GM12878 (cell line): ENCODE data around the gene POTEG.
"Not testable (repeated sequence)": the region's sequence is repeated elsewhere in the genome, so short reads cannot be mapped to it uniquely, and the experiment has no call there.

ENCODE experiments used
- ATF7 ChIP-seq: fragments of 450-650 bp; IDR thresholded peaks from 2 replicates; pipeline ENCODE4 v1.6.1; 2016; ENCODE audit warnings: low read depth, mild to moderate bottlenecking
- EZH2 ChIP-seq: IDR thresholded peaks from 2 replicates; pipeline ENCODE4 v1.6.1; 2012; ENCODE audit warnings: low read depth, mild to moderate bottlenecking, control low read depth, inconsistent platforms, low read length, borderline replicate concordance; ENCODE audit not compliant: control insufficient read depth
- JUND ChIP-seq: IDR thresholded peaks from 2 replicates; pipeline ENCODE4 v1.6.1; 2012; ENCODE audit warnings: low read depth, mild to moderate bottlenecking, low read length, improper control_type of control experiment, moderate library complexity
- KDM1A ChIP-seq: fragments of 200-600 bp; sonication (generic); IDR thresholded peaks from 2 replicates; pipeline ENCODE4 v1.6.1; 2016; ENCODE audit warnings: borderline replicate concordance
- POLR2A ChIP-seq: IDR thresholded peaks from 2 replicates; pipeline ENCODE4 v1.6.1; 2011; ENCODE audit warnings: low read depth, mild to moderate bottlenecking, low read length
- SUPT20H ChIP-seq: IDR thresholded peaks from 2 replicates; pipeline ENCODE4 v1.6.1; 2011; ENCODE audit warnings: low read depth, mild to moderate bottlenecking, low read length, moderate library complexity, borderline replicate concordance; ENCODE audit not compliant: control insufficient read depth
- TF ChIP-seq, protein P1 (sequence below), 3 experiments: IDR thresholded peaks in 2 of 3; conservative IDR thresholded peaks in 1 of 3; 2 replicates each; pipeline ENCODE4 v1.5.1; 2011; ENCODE audit warnings: low read depth in 3 of 3, low read length in 3 of 3, mild to moderate bottlenecking in 3 of 3, control low read depth in 2 of 3, moderate library complexity in 2 of 3, inconsistent platforms in 1 of 3, mixed read lengths in 1 of 3; ENCODE audit not compliant: control insufficient read depth in 2 of 3, insufficient read depth in 1 of 3; ENCODE audit errors: extremely low read depth in 1 of 3
- TF ChIP-seq, protein P2 (sequence below): IDR thresholded peaks from 2 replicates; pipeline ENCODE4 v1.6.1; 2011; ENCODE audit warnings: low read depth, low read length, improper control_type of control experiment, borderline replicate concordance

DNA sequence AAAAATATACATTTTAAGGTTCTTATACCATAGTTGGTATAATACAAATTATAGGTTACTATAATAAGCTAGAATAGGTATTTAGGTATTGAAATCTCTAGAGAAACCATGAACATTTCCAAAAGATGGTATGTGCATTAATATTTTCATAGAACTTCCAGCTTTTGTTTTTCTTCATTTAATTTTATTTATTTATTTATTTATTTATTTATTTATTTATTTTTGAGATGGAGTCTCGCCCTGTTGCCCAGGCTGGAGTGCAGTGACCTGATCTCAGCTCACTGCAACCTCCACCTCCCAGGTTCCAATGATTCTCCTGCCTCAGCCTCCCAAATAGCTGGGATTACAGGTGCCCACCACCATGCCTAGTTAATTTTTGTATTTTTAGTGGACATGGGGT, 54.0 kb downstream of the POTEG start:
- TF ChIP-seq, protein P1, sequence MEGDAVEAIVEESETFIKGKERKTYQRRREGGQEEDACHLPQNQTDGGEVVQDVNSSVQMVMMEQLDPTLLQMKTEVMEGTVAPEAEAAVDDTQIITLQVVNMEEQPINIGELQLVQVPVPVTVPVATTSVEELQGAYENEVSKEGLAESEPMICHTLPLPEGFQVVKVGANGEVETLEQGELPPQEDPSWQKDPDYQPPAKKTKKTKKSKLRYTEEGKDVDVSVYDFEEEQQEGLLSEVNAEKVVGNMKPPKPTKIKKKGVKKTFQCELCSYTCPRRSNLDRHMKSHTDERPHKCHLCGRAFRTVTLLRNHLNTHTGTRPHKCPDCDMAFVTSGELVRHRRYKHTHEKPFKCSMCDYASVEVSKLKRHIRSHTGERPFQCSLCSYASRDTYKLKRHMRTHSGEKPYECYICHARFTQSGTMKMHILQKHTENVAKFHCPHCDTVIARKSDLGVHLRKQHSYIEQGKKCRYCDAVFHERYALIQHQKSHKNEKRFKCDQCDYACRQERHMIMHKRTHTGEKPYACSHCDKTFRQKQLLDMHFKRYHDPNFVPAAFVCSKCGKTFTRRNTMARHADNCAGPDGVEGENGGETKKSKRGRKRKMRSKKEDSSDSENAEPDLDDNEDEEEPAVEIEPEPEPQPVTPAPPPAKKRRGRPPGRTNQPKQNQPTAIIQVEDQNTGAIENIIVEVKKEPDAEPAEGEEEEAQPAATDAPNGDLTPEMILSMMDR (IDR thresholded peaks at IDR 0.05 in 2 of 3, conservative IDR thresholded peaks at IDR 0.05 in 1 of 3; ENCODE audit: control insufficient read depth in 2 of 3, extremely low read depth in 1 of 3, insufficient read depth in 1 of 3, low read depth in 3 of 3, low read length in 3 of 3) = not testable (repeated sequence)
- TF ChIP-seq SUPT20H, POLR2A, JUND, KDM1A, EZH2, ATF7: not testable (repeated sequence)
- TF ChIP-seq, protein P2, sequence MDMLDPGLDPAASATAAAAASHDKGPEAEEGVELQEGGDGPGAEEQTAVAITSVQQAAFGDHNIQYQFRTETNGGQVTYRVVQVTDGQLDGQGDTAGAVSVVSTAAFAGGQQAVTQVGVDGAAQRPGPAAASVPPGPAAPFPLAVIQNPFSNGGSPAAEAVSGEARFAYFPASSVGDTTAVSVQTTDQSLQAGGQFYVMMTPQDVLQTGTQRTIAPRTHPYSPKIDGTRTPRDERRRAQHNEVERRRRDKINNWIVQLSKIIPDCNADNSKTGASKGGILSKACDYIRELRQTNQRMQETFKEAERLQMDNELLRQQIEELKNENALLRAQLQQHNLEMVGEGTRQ = not testable (repeated sequence)
